Smooth muscle cell of bladder (primary cell): ENCODE data around the gene ZCCHC24. TPM values are rescaled to one million over a fixed set of nuclear protein-coding genes. Genes with fewer than 3 reads are reported as not detected.

Experiments
- total RNA-seq: library from RNA; depleted of rRNA; stranded (reverse); fragments of >200 nt; gene quantifications from 2 replicates; pipeline ENCODE4 v1.2.3, GENCODE V29; 2014

The ZCCHC24 gene
- total RNA-seq = 21.0 and 24.6 TPM in 2 replicates

GRCh38 chr10:79445161-79445976 is at the start of gene ZCCHC24:
Gene ZCCHC24, minus strand, starts transcription at chr10:79445624. Its CDS starts 184 bp downstream, at chr10:79445440.

GRCh38 chr10:79347226-79347893 is 98.1 kb downstream of the ZCCHC24 start, which contains the start of gene PPIF:
Gene PPIF, plus strand, starts transcription at chr10:79347469. Its CDS starts 80 bp downstream, at chr10:79347549.

Other genes starting within 250 kb of the ZCCHC24 start
- gene PPIF, start 98.2 kb downstream of the ZCCHC24 start, total RNA-seq = 22.6 and 33.7 TPM in 2 replicates
- gene EIF5AL1, start 66.9 kb upstream of the ZCCHC24 start, total RNA-seq = 0.18 and 0.28 TPM in 2 replicates
- not detected in 2 replicates for gene SFTPA2, start 114.8 kb upstream of the ZCCHC24 start, total RNA-seq
- gene SFTPA1, start 165.3 kb upstream of the ZCCHC24 start, total RNA-seq = not detected in 2 replicates